BJ (cell line): ENCODE results near the gene KCNK5. TPM values are rescaled to one million over a fixed set of nuclear protein-coding genes. Genes with fewer than 3 reads are reported as not detected.
A peak's percentile ranks its signal among the peaks of the same experiment; 100 is the strongest.

Source experiments
- CTCF ChIA-PET: fragments of 350-600 bp; formaldehyde crosslinking; extraction: SDS; loops from one replicate; lab custom pipeline; 2021; ENCODE audit warnings: antibody characterized with exemption, inconsistent platforms; lab: Yijun Ruan, JAX
- POLR2A ChIA-PET: fragments of 300-600 bp; sonication (Branson Sonifier 250); formaldehyde crosslinking; extraction: SDS; loops from one replicate; lab custom pipeline; 2021; ENCODE audit warnings: antibody characterized with exemption; lab: Charles Lee
- DNase-seq: peaks from one replicate; pipeline ENCODE4 v3.0.0-alpha.2; 2011; ENCODE audit warnings: low read depth
- H3K27me3 ChIP-seq: 2 replicates; pipeline ENCODE4 v1.6.0; 2011; ENCODE audit warnings: low read length; ENCODE audit not compliant: control insufficient read depth, insufficient read depth
- H3K36me3 ChIP-seq: 2 replicates; pipeline ENCODE4 v1.5.1; 2011; ENCODE audit warnings: low read length; ENCODE audit not compliant: control insufficient read depth, insufficient read depth
- H3K4me3 ChIP-seq: 2 replicates; pipeline ENCODE4 v1.5.1; 2011; ENCODE audit warnings: low read depth, mild to moderate bottlenecking, control low read depth, low read length
- polyA plus RNA-seq: library from polyadenylated mRNA; depleted of rRNA; stranded (reverse); fragments of >200 nt; gene quantifications from 2 replicates; pipeline ENCODE4 v1.2.3, GENCODE V29; 2011
- TF ChIP-seq, protein P1 (sequence below): IDR thresholded peaks from 2 replicates; pipeline ENCODE4 v1.5.1; 2011; ENCODE audit warnings: low read depth, mild to moderate bottlenecking, control low read depth, inconsistent platforms, low read length, moderate library complexity; ENCODE audit not compliant: insufficient read depth

KCNK5 gene
- polyA plus RNA-seq, 1 experiment: not detected

DNA sequence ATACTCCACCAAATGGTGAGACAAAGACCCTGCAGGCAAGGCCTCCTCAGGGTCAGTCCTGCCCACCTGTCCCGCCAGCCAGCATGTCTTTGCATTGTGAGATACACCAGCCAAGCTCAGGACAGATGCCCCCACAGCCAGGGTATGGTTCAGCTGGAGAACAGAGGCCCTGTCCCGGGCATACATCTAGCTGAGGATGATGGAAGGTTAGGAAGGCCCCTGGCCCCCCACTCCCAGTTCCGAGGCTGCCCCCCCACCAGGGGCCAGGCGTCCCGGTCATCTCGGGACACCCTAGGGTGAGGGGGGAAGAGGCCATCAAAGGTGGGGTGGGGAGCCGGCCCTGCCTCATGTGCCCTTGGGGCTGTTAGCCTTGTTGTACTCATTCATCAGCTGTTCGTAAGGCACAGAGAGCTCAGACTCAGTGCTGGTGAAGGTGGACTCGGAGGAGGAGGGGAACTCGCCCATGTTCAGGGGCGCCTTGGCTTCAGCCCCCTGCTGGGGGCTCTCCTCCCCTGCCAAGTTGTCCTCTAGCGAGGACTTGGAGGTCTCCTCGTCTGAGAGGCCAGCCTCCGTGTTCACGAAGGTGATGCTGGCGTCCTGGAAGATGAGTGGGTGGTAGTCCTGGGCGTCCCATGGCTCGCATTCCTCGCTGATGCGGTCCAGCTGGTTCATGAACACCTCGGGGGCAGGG lies 38.6 kb downstream of the KCNK5 start:
- H3K4me3 ChIP-seq: no peak overlapping the region
- no peak for DNase-seq
- no peaks in the 10 kb centered on the region for H3K27me3 ChIP-seq
- TF ChIP-seq, protein P1, sequence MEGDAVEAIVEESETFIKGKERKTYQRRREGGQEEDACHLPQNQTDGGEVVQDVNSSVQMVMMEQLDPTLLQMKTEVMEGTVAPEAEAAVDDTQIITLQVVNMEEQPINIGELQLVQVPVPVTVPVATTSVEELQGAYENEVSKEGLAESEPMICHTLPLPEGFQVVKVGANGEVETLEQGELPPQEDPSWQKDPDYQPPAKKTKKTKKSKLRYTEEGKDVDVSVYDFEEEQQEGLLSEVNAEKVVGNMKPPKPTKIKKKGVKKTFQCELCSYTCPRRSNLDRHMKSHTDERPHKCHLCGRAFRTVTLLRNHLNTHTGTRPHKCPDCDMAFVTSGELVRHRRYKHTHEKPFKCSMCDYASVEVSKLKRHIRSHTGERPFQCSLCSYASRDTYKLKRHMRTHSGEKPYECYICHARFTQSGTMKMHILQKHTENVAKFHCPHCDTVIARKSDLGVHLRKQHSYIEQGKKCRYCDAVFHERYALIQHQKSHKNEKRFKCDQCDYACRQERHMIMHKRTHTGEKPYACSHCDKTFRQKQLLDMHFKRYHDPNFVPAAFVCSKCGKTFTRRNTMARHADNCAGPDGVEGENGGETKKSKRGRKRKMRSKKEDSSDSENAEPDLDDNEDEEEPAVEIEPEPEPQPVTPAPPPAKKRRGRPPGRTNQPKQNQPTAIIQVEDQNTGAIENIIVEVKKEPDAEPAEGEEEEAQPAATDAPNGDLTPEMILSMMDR: no peak
- no peaks in the 10 kb centered on the region for H3K36me3 ChIP-seq
- POLR2A ChIA-PET: no interaction called here
- CTCF ChIA-PET: interaction anchor here (0.8 to 1.9 kb wide), 4 partner anchors 10 to 119 kb away, joined by 4 to 5 read pairs (median 4); no protein-coding TSS in a partner anchor

DNA sequence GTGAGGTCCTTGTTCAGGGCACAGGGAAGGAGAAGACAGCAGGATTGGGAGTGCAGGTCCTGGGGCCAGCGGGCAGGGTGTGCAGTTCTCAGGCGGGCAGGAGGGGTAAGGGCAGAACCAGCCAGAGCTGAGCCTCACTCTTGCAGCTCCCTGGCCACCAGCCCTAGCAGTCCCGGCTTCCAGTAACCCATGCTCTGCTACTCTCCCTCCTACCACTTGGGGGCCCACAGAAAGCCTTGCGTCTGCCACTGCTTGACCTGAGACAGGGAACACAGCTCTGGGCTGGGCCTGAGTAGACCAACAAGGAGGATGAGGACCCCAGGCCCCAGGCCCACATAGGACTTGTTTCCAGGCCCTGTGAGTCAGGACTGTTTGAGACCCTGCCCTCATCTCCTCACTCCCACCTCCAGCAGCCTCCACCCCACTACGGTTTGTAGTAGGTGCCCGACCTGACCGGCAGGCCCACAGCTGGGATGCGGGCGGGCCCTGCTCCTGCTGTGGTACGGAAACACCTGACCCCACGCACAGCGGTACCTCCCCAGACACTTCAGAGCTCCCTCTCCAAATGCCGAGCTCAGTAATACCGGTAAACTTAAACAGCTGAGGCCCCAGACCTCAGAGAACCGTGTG lies 39.2 kb downstream of the KCNK5 start:
- CTCF ChIA-PET: interaction anchor here (0.8 to 1.9 kb wide), 5 partner anchors 10 to 120 kb away, joined by 4 to 5 read pairs (median 4); no protein-coding TSS in a partner anchor
- no peaks in the 10 kb centered on the region for H3K27me3 ChIP-seq
- POLR2A ChIA-PET: no interaction called here
- TF ChIP-seq, protein P1: peak; percentile 37
- no peaks in the 10 kb centered on the region for H3K36me3 ChIP-seq
- DNase-seq: no peak
- no peak overlapping the region for H3K4me3 ChIP-seq

DNA sequence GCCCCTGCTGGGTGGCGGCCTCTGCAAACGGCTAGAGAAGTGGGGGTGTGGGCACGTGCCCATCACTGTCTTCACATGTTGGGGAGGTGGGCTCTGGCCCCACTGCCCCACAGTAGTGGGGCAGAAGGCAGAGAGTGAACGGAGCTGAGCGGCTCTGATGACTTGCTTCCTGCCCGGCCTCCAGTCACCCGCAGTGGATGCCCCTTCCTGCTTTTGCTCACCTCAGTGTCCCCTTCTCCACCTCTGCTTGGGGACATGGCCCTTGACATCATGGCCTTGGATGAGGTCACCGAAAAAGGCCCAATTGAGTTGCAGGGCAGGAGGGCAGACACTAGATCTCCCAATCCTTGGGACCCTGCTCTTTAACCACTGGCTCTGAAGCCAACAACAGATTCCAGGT lies 40.1 kb downstream of the KCNK5 start:
- DNase-seq: no peak
- POLR2A ChIA-PET: no interaction called here
- no peaks in the 10 kb centered on the region for H3K36me3 ChIP-seq
- H3K27me3 ChIP-seq: no peaks in the 10 kb centered on the region
- TF ChIP-seq, protein P1: no peak
- H3K4me3 ChIP-seq: no peak overlapping the region
- CTCF ChIA-PET: interaction anchor here (1.3 to 1.9 kb wide), 2 partner anchors 11 to 120 kb away, joined by 4 to 5 read pairs; no protein-coding TSS in a partner anchor

DNA sequence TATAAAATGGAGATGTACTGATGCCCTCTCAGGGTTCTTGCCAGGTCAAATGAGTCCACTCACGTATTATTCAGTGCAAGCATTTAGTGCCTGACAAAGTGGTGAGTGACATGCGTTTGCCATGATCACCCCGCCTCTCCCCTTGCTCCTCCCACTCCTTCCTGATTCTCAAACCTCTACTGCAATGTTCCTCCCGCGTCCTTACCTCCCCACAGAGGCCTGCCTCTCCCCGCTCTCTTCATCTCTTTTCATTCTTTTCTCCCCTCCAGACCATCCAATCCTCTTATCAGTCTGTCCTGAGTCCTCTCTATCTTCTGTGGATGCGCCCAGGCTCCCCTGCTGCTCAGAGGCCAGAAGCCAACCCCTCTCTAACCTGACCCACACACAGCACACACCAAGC lies 40.7 kb downstream of the KCNK5 start:
- POLR2A ChIA-PET: no interaction called here
- Histone ChIP-seq H3K36me3 (no peaks in the 10 kb centered on the region), H3K27me3 (no peaks in the 10 kb centered on the region), H3K4me3 (no peak overlapping the region)
- CTCF ChIA-PET: interaction anchor here (1.3 kb wide), 1 partner anchor 12 kb away, joined by 4 read pairs; no protein-coding TSS in a partner anchor
- TF ChIP-seq, protein P1: no peak
- DNase-seq: no peak

DNA sequence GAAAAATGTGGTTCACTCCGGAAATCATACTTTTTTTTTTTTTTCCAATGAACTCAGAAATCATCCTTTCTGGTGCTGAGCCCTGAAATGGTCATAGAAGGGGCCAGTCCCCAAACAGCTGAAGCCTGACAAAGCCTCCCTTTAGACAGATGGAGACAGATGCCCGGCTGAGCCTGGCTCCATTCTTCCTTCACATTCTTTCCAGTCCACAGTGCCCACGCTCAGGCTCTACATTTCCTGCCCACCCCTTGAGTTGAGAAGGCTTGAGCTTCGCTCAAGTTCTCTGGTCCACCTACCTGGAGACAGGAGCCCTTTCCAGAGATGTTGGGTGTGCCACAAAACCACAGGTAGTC lies 41.2 kb downstream of the KCNK5 start:
- no peak overlapping the region for H3K4me3 ChIP-seq
- no peak for DNase-seq
- CTCF ChIA-PET: interaction anchor here (0.8 kb wide), 1 partner anchor 22 kb away, joined by 3 read pairs; no protein-coding TSS in a partner anchor
- POLR2A ChIA-PET: no interaction called here
- no peaks in the 10 kb centered on the region for H3K27me3 ChIP-seq
- TF ChIP-seq, protein P1: no peak
- H3K36me3 ChIP-seq: no peaks in the 10 kb centered on the region
